ENCODE measurements around the gene ALPL.
"Not testable (repeated sequence)": the region's sequence is repeated elsewhere in the genome, so short reads cannot be mapped to it uniquely, and the experiment has no call there.

ALPL gene

DNA sequence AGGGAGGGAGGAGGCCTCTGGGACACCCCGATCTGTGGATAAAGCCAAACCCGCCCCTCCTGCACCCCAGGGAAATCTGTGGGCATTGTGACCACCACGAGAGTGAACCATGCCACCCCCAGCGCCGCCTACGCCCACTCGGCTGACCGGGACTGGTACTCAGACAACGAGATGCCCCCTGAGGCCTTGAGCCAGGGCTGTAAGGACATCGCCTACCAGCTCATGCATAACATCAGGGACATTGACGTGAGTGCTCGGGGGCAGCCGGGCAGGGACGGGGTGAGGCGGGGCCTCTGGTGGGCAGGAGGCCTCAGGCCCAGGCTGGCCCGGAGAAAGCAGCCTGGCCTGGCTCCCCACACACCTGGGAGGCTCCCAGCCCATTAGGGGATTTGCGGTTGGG, 54.7 kb downstream of the ALPL start:
- DNase-seq: no peak

DNA sequence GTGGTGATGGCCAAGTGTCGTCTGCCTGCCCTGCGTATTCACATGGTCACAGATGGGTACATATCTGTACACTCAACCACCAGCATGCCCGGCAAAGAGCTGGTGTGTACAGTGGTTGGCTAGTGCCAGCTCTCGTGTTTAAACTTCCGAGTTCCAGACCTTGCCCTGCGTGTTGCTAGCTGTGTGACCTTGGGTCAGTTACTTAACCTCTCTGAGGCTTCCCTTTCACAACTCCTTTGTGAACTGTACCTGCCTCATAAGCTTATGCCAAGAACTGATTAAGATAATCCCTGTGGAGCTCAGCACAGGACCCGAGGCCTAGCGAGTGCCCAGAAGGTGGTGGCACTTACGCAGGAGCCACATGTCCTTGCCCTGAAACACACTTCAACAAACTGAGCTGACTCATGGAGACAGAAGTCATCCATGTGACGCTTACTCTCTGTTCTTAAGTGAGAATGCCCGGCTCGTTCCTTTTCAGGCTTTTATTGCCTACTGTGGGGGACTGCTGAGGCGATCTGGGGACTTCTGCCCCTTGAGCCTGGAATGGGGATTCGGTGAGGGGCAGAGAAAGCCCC, 55.4 kb downstream of the ALPL start:
- DNase-seq: no peak

DNA sequence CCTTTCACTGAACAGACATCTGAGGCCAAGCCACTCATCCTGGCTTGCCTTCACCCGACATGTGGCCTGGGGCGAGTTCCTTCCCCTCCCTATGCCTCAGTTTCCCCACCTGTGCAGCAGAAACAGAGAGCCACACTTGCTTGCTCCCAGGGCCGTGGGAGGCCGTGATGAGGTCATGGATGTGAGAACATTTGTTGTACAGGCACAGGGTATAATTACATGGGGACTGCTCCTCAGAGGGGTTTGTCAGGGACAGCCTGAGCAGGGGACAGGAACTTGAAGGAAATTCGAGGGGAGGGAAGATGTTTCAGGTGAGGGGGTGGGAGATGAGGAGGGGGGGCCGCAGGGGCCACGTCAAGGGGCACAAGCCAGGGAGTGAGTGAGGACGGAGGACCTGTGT, 56.1 kb downstream of the ALPL start:
- no peak for DNase-seq

DNA sequence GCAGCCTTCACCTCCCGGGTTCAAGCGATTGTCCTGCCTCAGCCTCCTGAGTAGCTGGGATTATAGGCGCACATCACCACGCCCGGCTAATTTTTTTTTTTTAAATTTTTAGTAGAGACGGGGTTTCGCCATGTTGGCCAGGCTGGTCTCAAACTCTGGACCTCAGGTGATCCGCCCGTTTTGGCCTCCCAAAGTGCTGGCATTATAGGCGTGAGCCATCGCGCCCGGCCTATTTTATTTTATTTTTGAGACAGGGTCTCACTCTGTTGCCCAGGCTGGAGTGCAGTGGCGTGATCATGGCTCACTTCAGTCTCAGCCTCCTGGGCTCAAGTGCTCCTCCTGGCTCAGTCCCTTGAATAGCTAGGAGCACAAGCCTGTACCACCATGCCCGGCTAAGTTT, 57.1 kb downstream of the ALPL start:
- not testable (repeated sequence) for DNase-seq

DNA sequence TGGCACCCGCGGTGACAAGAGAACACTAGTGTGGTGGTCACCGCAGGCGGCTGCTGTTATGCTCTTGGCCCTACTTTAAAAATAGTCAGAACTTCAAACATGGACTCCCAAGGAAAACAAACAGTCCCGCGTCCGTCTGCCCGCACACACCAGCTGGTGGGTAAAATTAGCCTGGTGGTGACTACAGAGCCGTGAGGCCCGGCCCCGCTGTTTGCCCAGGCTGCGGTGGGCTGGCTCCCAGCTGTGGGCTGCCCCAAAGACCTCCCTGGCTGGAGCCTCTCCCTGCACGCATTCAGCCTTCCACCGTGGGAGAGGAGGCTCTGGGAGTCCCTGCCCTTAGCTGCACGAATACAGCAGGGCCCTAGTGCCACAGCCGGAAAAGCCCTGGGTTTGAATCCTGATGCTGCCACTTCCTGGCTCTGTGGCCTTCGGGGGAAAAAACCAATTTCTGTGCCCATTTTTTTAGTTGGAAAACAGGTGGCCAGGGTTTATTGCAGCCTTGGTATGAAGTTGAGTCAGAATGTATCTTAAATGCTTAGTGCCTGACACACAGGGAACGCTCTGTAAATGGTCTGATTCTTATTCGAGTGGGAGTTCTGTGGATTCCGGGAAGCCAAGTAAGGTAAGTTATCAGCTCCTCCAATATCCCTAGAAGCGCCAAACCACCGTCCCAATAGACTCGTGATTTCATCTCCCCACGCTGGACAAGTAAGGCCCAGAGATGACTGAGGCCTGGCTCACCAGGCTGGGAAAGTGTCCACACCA, 58.2 kb downstream of the ALPL start:
- DNase-seq: no peak

DNA sequence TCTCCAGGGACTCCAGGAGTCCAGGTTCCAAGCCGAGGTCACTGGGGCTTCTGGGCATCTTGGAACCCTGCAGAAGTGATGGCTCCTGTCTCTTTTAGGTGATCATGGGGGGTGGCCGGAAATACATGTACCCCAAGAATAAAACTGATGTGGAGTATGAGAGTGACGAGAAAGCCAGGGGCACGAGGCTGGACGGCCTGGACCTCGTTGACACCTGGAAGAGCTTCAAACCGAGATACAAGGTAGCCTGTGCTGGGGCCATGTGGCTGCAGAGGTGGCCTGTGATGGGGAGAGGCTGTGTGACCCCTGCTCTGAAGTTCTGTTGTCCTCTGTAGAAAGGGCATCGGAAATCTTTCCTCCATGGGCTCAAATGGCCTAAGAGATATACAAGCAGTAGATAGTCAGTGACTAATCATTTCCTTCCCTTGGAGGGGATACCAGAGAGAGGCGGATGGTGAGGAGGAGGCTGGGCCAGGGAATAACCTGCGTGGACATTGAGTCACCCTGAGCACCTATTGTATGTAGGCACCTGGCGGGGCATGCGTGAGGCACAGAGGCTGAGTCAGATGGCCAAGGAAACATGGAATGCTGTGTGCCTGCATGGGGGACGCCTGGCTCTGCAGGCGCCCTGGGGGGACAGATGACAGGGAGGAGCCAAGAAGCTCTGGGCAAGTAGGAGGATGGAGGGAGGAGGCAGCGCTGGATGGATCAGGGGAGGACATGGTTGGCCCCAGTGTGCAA, 59.0 kb downstream of the ALPL start:
- DNase-seq: no peak

DNA sequence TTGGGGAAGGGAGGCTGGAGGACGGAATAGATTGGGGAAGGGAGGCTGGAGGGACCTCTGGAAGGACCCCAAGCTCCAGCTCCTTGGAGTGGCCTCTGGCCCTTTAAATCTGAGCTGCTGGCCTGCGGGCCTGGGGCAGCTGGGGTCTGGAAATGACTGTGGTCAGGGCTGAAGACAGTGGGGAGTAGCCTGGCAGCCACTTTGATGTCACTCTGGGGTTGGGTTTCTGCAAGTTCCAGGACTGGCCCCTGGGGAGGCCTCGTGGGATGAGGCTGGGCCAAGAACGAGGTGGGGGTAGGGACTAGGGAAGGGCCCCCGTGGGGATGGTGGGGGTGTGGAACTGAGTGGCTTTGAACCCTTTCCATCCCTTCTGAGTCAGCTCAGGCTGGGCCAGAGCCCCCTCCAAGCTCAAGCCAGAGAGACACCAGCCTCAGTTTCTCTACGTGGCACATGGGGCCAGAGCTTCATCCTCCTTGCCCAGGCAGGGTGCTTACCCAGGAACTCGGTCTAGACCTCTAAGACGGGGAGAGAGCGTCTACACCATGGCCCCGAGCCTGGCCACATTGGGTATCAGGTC, 59.7 kb downstream of the ALPL start:
- no peak for DNase-seq

DNA sequence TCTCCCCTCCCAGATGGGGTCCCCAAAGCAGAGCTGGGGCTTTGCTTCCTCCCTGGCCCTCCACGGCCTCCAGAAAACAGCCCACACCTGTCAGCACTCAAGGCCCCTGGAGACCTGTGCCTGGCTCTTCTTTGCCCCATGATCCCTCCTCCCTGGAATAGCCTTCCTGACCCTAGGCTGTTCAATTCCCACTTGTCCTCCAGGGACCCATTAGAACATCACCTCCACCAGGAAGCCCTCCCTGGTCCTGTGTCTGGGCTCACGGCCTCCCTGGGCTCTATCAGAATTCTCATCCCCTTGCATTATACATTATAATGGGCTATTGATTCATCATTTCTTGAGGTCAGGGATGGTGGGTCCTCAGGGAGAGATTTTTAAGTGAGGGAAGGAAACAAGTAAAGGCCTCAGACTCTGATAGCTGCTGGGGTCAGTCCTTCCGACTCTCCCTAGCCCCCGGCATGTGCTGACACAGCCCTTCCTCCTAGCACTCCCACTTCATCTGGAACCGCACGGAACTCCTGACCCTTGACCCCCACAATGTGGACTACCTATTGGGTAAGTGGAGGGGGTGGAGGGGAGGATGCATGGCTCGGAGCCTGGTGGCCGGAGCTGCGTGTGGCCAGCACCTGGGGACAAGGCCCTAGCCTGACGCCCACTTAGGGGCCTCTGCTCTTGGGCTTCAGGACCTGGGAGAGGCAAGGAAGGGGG, 60.8 kb downstream of the ALPL start:
- no peak for DNase-seq

DNA sequence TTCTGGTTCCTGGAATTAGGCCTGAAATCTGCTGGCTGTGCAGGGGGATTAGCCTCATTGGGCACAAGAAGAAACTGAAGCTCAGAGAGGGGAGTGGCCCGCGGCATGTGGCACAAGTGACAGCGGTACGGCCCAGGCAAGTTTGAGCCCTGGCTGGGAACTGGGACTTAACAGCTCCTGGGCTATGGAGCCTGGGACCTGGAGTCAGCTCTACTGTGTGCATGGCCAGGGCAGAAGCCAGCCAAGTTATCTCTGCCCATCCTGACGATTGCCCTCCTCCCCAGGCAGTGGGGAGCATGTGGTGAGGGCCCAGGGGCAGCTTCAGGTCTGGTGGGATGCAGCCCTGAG, 61.3 kb downstream of the ALPL start:
- no peak for DNase-seq

DNA sequence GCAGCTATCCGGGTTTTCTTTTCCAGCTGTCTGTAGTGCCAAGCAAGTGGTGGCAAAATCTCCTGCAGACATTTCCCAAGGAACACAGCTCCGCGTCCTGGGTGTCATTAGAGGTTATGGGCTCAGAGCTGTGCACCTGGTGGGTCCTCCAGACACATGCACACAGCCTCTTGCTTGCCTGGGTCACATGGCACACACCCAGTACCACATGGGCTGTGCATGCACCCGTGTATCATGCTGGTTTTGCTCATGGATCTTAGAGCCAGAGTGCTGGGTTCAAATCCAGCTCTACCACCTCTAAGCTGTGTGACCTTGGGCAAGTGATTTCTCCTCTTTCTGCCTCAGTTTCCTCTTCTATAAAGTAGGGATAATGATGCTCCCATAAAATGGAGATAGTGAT, 61.7 kb downstream of the ALPL start:
- DNase-seq: no peak

DNA sequence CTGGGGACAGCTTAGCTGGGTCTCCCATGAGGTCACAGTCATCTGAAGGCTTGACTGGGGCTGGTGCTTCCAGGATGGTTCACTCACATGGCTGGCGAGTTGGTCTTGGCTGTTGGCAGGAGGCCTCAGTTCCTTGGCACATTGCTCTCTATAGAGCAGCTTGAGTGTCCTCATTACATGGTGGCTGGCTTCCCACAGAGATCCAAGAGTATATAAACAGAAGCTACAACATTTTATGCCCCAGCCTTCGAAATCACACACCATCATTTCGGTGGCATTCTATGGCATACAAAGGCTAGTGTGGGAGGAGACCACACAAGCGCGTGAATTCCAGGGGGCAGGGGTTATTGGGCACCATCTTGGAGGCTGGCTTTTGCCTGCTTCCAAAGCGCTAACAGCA, 63.0 kb downstream of the ALPL start:
- no peak for DNase-seq

DNA sequence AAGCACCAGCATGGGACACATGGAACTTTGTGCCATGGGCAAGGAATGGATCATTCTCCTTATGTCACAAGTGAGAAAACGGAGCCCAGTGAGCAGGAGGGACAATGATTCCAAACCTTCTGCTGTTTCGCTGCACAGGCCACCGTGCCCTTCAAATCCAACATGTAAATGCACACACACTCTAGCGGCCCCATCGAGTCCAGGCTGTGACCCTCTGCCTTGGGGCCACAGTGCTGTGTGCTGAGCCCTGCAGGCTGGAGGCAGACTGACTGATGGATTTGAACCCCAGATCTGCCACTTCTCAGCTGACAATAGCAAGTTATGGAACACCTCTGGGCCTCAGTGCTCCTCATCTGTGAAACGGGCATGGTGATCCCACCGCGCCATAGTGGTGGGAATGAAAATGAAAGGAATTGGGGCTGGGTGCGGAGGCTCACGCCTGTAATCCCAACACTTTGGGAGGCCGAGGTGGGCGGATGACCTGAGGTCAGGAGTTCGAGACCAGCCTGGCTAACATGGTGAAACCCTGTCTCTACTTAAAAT, 63.6 kb downstream of the ALPL start:
- no peak for DNase-seq

DNA sequence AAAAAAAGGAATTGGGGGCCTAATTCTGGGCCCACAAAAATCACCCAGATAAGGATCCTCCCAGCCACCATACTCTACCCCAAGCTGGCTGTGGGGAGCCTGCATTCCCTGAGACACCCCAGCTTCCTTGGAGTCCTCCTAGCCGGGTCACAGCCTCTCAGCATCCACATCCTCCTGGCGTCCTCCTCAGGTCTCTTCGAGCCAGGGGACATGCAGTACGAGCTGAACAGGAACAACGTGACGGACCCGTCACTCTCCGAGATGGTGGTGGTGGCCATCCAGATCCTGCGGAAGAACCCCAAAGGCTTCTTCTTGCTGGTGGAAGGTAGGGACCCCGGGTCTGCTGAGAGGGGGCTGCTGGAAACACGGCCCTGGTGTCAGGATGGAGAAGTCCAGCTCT, 64.3 kb downstream of the ALPL start:
- DNase-seq: no peak

DNA sequence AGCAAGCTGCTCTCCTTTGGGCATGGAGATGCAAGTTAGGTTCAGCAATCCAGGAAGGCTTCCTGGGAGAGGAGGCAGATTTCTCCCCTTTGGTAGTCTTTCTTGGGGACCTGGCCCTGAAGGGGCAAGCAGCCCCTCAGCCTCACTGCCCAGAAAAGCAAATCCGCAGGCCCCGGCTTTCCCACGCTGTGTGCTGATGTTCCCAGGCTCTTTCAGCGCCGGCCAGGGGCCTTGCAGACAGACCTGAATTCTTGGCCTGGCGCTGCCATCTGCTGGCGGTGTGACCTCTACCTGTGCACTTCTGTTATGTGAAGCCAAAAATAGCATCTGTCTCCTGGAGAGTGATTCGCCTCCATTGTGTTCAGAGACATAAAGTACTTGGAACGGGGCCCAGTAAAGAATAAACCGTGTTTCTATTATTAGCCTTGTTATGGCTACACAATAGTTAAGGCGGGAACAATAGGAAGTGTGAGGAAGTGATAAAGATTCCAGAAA, 64.8 kb downstream of the ALPL start:
- DNase-seq: peak; percentile 98

DNA sequence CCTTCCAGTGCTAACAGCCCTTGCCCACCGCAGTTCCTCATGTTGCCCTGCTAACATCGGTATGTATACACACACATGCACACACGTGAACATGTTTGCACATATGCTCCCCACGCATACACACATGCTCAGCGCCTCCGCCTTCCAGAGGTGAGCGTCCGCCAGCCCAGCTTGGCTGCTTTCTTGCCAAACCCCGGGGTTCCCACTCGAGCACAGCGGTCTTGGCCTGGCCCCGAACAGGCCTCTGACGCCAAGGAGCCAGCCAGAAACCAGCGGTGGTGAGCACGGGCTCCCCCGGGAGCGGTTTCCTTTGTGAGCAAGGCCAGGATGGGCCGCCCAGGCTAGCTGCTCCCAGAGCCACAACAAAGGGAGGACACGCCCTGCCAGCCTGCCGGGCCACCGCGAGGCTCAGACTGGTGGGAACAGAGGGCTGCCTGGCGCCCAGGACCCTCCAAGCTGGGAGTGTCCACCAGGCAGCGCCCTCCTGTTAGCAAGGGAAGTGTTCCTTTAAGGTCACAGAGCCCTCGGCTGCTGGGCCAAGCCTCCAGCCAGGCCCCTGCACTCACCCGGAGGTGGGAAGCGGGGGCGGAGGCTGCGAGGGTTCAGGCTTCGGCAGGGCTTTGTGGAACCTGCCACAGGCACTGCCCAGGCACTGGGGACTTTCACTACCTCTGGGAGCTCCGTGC, 65.4 kb downstream of the ALPL start:
- no peak for DNase-seq

DNA sequence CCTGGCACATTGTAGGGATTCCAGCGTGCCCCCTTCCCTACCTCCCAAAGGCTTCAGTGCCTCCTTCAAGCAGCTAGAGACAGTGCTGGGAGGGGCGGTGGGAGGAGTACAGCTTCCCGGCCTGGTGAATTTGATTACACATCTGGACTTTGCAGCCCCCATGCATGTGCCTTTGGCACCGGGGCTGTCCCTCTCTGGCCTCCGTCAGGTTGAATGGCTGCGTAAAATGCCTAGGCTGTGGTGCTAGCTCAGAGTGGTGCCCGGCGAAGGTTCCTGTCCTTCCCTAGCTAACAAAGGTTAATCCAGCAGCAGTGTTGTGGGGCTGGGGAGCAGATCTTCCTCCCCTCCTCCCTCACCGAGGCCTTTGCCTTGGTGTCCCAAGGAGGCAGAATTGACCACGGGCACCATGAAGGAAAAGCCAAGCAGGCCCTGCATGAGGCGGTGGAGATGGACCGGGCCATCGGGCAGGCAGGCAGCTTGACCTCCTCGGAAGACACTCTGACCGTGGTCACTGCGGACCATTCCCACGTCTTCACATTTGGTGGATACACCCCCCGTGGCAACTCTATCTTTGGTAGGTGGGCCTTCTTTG, 66.2 kb downstream of the ALPL start:
- no peak for DNase-seq

DNA sequence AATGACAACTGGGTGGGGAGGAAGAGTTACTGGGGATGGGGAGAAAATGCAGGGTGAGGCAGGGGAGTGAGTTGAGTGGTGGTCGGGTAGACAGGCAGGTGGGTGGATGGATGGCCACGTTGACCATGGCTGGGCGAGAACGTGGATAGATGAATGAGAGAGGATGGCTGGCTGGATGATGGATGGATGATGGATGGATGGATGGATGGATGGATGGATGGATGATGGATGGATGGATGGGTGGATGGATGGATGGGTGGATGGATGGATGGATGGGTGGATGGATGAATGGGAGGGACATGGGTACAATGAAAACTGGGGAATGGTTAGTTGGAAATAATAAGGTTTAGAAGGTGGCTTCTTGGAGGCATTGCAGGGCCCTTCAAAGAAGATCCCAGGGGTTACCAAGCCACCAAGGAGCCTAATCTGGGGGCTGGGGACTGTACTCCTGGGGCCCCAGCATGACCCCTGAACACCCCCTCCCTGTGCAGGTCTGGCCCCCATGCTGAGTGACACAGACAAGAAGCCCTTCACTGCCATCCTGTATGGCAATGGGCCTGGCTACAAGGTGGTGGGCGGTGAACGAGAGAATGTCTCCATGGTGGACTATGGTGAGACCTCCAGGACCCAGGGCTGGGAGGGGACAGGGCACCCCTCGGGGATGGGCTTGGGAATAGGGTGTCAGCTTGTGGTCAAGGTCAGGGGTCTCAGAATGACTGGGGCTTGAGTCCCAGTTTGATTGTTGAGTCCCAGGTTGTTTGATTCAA, 67.0 kb downstream of the ALPL start:
- DNase-seq: no peak

DNA sequence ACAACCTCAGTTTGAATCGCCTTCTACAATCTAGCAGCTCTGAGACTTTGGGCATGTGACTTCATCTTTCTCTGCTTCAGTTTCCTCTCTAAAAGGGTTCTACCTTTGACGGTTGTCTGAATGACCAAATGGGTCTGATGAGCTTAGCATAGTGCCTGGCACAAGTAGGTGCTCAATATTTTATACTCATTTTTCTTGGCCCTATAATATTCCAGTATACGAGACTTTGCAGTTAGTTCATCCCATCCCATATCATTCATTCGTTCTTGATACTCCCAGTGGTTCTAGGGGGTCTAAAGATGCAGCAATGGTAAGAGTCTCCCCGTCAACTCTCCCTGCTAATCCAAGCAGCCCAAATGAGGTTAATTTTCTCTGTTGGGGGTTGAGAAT, 67.6 kb downstream of the ALPL start:
- no peak for DNase-seq

DNA sequence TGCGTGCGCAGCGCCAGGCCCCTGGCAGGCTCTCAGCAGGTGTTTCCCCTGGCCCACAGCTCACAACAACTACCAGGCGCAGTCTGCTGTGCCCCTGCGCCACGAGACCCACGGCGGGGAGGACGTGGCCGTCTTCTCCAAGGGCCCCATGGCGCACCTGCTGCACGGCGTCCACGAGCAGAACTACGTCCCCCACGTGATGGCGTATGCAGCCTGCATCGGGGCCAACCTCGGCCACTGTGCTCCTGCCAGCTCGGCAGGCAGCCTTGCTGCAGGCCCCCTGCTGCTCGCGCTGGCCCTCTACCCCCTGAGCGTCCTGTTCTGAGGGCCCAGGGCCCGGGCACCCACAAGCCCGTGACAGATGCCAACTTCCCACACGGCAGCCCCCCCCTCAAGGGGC, 68.1 kb downstream of the ALPL start:
- DNase-seq: no peak

DNA sequence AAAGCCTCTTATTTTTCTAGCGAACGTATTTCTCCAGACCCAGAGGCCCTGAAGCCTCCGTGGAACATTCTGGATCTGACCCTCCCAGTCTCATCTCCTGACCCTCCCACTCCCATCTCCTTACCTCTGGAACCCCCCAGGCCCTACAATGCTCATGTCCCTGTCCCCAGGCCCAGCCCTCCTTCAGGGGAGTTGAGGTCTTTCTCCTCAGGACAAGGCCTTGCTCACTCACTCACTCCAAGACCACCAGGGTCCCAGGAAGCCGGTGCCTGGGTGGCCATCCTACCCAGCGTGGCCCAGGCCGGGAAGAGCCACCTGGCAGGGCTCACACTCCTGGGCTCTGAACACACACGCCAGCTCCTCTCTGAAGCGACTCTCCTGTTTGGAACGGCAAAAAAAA, 68.7 kb downstream of the ALPL start:
- no peak for DNase-seq

DNA sequence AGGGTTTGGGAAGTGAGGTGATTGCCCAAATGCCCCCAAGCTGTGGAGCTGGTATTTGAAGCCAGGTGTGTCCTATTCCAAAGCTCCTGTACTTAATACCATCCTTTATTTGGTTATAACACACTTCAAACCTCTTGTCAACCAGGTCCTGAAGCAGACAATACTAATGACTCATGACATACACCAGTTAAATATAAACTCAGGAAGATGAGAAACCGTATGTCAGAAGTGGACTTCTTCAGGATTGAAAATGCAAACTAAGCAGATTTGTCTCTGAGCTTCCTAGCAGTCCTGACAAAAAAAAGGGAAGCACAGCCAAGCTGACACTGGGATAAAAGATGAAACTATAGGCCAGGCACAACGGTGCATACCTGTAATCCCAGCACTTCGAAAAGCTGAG, 70.6 kb downstream of the ALPL start:
- no peak for DNase-seq
